A673 (cell line): Measurements from ENCODE around the gene LKAAEAR1. TPM values are rescaled to one million over a fixed set of nuclear protein-coding genes. Genes with fewer than 3 reads are reported as not detected.

ENCODE experiments used
- BruUV-seq: library from RNA; stranded (reverse); fragments of 400-500 nt; replicated peaks from 2 replicates; lab custom pipeline; 2021; lab: Mats Ljungman, UMichigan
- CTCF ChIA-PET: fragments of 300-600 bp; sonication (Branson Sonifier 250); formaldehyde crosslinking; loops from one replicate; lab custom pipeline; 2022; ENCODE audit warnings: antibody characterized with exemption; lab: Charles Lee
- POLR2A ChIA-PET: fragments of 300-600 bp; sonication (Branson Sonifier 250); formaldehyde crosslinking; loops from one replicate; lab custom pipeline; 2022; ENCODE audit warnings: antibody characterized with exemption; ENCODE audit not compliant: low non-redundant PET; lab: Charles Lee
- DNase-seq: peaks from one replicate; pipeline ENCODE4 v3.0.0-alpha.2; 2015; ENCODE audit warnings: low spot score
- H3K27ac ChIP-seq: fragments of 200-600 bp; sonication (generic); 2 replicates; pipeline ENCODE4 v1.5.1; 2016; ENCODE audit warnings: mixed run types, low read depth, mild to moderate bottlenecking, mixed read lengths, antibody characterized with exemption, low read length; ENCODE audit not compliant: poor library complexity, severe bottlenecking
- H3K27me3 ChIP-seq: fragments of 200-600 bp; sonication (generic); replicated peaks from 2 replicates; pipeline ENCODE4 v1.6.1; 2017; ENCODE audit warnings: mixed run types, low read depth, mild to moderate bottlenecking, mixed read lengths, antibody characterized with exemption, low read length; ENCODE audit not compliant: insufficient read depth, poor library complexity
- H3K36me3 ChIP-seq: fragments of 200-600 bp; sonication (generic); 2 replicates; pipeline ENCODE4 v1.6.1; 2016; ENCODE audit warnings: mixed run types, mild to moderate bottlenecking, mixed read lengths, antibody characterized with exemption, low read length; ENCODE audit not compliant: insufficient read depth, poor library complexity, severe bottlenecking
- H3K4me1 ChIP-seq: fragments of 200-600 bp; sonication (generic); 2 replicates; pipeline ENCODE4 v1.6.1; 2017; ENCODE audit warnings: mixed run types, mild to moderate bottlenecking, mixed read lengths, antibody characterized with exemption, low read length; ENCODE audit not compliant: insufficient read depth, poor library complexity, severe bottlenecking
- H3K4me3 ChIP-seq: fragments of 200-600 bp; sonication (generic); 2 replicates; pipeline ENCODE4 v1.5.1; 2016; ENCODE audit warnings: low read depth, mixed run types, mild to moderate bottlenecking, mixed read lengths, low read length; ENCODE audit not compliant: poor library complexity, severe bottlenecking
- H3K9me3 ChIP-seq: fragments of 200-600 bp; sonication (generic); 2 replicates; pipeline ENCODE4 v1.6.1; 2016; ENCODE audit warnings: mixed run types, low read depth, mild to moderate bottlenecking, mixed read lengths, antibody characterized with exemption, low read length; ENCODE audit not compliant: poor library complexity, severe bottlenecking
- EZH2 ChIP-seq: fragments of 200-600 bp; sonication (generic); IDR thresholded peaks from 2 replicates; pipeline ENCODE4 v1.6.1; 2017; ENCODE audit warnings: borderline replicate concordance, low read depth, mild to moderate bottlenecking, mixed read lengths, antibody characterized with exemption, low read length; ENCODE audit not compliant: poor library complexity, severe bottlenecking
- intact Hi-C: fragments of 100-400 bp; cut with micrococcal nuclease; formaldehyde crosslinking; loops from one replicate; pipeline ENCODE4 v1.10.0; 2022; ENCODE audit not compliant: unreplicated experiment
- total RNA-seq: library from RNA; stranded (reverse); gene quantifications from 2 replicates; pipeline ENCODE4 v1.2.3, GENCODE V29; 2021
- TF ChIP-seq, protein P1 (sequence below): fragments of 300-800, 200-600 bp; sonication (generic); conservative IDR thresholded peaks from 2 replicates; pipeline ENCODE4 v1.5.1; 2017; ENCODE audit warnings: low read depth, mild to moderate bottlenecking, antibody characterized with exemption, low read length, moderate library complexity, mixed read lengths

The LKAAEAR1 gene
- total RNA-seq, 1 experiment from 2014 or later = 0.62 TPM

- TF ChIP-seq, protein P1, sequence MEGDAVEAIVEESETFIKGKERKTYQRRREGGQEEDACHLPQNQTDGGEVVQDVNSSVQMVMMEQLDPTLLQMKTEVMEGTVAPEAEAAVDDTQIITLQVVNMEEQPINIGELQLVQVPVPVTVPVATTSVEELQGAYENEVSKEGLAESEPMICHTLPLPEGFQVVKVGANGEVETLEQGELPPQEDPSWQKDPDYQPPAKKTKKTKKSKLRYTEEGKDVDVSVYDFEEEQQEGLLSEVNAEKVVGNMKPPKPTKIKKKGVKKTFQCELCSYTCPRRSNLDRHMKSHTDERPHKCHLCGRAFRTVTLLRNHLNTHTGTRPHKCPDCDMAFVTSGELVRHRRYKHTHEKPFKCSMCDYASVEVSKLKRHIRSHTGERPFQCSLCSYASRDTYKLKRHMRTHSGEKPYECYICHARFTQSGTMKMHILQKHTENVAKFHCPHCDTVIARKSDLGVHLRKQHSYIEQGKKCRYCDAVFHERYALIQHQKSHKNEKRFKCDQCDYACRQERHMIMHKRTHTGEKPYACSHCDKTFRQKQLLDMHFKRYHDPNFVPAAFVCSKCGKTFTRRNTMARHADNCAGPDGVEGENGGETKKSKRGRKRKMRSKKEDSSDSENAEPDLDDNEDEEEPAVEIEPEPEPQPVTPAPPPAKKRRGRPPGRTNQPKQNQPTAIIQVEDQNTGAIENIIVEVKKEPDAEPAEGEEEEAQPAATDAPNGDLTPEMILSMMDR = no peak
- TF ChIP-seq EZH2 = no peak
- H3K27ac ChIP-seq = peak within 1 kb of the TSS; percentile 74
- peak; percentile 98 for DNase-seq
- POLR2A ChIA-PET = interaction anchor here (0.6 kb wide), 1 partner anchor 1187 kb away, joined by 5 read pairs; no protein-coding TSS in a partner anchor
- CTCF ChIA-PET = interaction anchor here (0.7 kb wide), 1 partner anchor 20 kb away, joined by 3 read pairs; no protein-coding TSS in a partner anchor
- H3K36me3 ChIP-seq = no peaks in the 10 kb centered on the region
- no peaks in the 10 kb centered on the region for H3K9me3 ChIP-seq
- peak within 1 kb of the TSS; percentile 93 for H3K4me3 ChIP-seq
- H3K4me1 ChIP-seq = peaks cover 18% of the 10 kb centered on the region
- H3K27me3 ChIP-seq = no peaks in the 10 kb centered on the region
- BruUV-seq = no TSS peak
- intact Hi-C loops = no loop called here
Observed at GRCh38 chr20:64062596-64063388, 21.4 kb downstream of the LKAAEAR1 start, which contains the start of gene TCEA2. Gene TCEA2, plus strand, starts transcription at chr20:64063198. Its CDS starts 115 bp downstream, at chr20:64063313.

GRCh38 chr20:64062276-64062595, 22.0 kb downstream of the LKAAEAR1 start:
- Histone ChIP-seq H3K27me3 (no peaks in the 10 kb centered on the region), H3K36me3 (no peaks in the 10 kb centered on the region), H3K9me3 (no peaks in the 10 kb centered on the region), H3K4me1 (peaks cover 18% of the 10 kb centered on the region), H3K4me3 (peak overlapping the region; percentile 93), H3K27ac (peak overlapping the region; percentile 74)
- BruUV-seq = no TSS peak
- ChIA-PET CTCF (no interaction called here), POLR2A (interaction anchor here (0.6 kb wide), 1 partner anchor 1187 kb away, joined by 5 read pairs; no protein-coding TSS in a partner anchor)
- TF ChIP-seq EZH2 = no peak
- TF ChIP-seq, protein P1 = no peak
- DNase-seq = no peak
- intact Hi-C loops = no loop called here

GRCh38 chr20:64058536-64058935, 25.7 kb downstream of the LKAAEAR1 start:
- H3K9me3 ChIP-seq = no peaks in the 10 kb centered on the region
- no peaks in the 10 kb centered on the region for H3K27me3 ChIP-seq
- ChIA-PET CTCF (no interaction called here), POLR2A (no interaction called here)
- no peaks in the 10 kb centered on the region for H3K36me3 ChIP-seq
- no peak overlapping the region for H3K4me3 ChIP-seq
- peaks cover 12% of the 10 kb centered on the region for H3K4me1 ChIP-seq
- TF ChIP-seq EZH2 = no peak
- TF ChIP-seq, protein P1 = no peak
- BruUV-seq = no TSS peak
- no peak for DNase-seq
- H3K27ac ChIP-seq = no peak overlapping the region
- intact Hi-C loops = no loop called here
